ENCODE results near the gene ISX.
"Not testable (repeated sequence)": the region's sequence is repeated elsewhere in the genome, so short reads cannot be mapped to it uniquely, and the experiment has no call there.

ISX gene

GRCh38 chr22:35065796-35066218 lies at the start of gene ISX:
Gene ISX (plus strand): TSS chr22:35066158. CDS start chr22:35067088, 930 bp downstream.
- no peak for DNase-seq (ENCODE audit: low read depth in 2 of 2)

DNA sequence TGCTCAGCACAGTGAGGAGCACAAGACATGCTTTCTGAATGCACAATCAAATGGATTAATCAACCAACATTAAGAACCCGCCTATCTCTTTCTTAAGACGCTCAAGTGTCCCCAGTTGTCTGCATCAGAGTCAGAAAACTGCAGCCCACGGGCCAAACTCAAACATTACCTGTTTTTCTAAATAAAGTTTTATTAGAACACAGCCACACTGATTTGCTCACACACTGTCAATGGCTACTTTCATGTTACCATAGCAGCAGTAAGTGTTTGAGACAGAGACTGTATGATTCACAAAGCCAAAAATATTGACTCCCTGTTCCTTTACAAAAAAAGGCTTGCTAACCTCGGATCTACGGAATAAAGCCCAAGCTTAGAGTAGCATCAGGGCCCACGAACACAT lies 49.0 kb upstream of the ISX start:
- no peak for DNase-seq (ENCODE audit: low read depth in 2 of 2)

DNA sequence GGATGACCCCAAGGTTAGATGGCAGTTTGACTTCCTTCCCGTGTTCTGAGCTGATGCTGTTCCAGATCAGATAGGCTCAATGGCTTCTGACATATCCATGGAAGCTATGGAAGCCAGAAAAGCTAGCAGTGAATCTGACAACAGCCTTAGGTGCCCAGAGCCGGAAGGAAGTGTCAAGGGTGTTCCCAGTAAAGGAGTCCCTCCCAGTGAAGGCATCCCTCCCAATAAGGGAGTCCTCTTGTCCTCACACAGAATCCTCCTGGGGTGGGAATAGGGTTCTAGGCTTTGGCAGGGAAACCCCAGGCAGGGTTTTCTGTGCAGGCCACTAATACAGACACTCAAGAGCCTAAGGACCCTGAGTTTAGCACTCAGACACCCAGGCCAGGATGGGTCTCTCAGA lies 47.0 kb upstream of the ISX start:
- DNase-seq (ENCODE audit: low read depth in 2 of 2): no peak

DNA sequence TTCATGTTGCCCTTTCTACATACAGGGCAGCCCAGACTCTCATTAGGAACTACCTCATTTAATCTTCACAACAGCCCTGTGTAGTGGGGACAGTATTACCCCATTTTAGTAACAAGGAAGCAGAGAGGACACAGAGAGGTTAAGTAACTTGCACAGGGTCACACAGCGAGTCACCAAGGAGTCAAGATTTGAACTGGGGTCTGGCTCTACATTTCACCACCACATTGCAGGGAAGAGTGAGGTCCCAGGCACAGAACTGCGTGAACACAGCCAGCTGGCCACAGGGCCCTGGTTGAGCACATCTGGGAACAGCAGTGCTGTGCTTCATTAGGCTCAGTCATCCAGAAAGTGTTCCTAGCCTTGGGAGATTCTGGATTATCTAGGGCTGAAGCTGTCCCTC lies 45.4 kb upstream of the ISX start:
- DNase-seq (ENCODE audit: low read depth in 2 of 2): no peak

GRCh38 chr22:35021161-35021560 lies 44.8 kb upstream of the ISX start:
- no peak for DNase-seq (ENCODE audit: low read depth in 2 of 2)

- no peak for DNase-seq (ENCODE audit: low read depth in 2 of 2)
Measured at GRCh38 chr22:35022291-35022690, 43.7 kb upstream of the ISX start.

DNA sequence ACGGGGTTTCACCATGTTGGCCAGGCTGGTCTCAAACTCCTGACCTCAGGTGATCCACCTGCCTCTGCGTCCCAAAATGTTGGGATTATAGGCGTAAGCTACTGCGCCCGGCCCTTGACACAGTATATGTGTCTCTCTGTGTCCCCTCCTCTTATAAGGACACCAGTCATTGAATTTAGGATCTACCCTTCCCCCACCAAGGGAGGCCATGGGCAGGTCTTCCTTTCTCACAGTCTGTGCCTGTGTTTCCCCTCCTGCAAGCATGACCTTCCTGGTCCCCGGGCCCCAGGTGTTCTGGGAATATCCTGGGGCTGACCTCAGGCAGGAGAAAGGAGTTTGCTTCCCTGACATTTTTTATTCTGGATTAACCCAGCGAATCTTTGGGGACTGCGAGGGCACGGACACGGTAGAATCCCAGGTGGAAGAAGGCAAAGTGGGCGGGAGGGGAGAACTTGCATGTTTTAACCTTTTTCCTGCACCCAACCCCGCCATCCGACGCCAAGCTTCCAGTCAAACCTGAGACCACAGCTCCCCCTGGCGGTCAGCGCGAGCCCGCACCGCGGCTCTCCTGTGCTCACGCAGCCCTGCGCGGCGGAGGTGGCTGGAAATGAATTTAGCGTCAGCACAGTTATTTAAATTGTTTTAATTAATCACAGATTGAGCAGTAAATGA lies 42.1 kb upstream of the ISX start:
- DNase-seq (ENCODE audit: low read depth in 2 of 2): peak; percentile 22 to 62

- no peak for DNase-seq (ENCODE audit: low read depth in 2 of 2)
Measured at GRCh38 chr22:35024364-35024692, 41.6 kb upstream of the ISX start.

GRCh38 chr22:35030112-35030511 lies 35.8 kb upstream of the ISX start:
- not testable (repeated sequence) for DNase-seq (ENCODE audit: low read depth in 2 of 2)

- no peak for DNase-seq (ENCODE audit: low read depth in 2 of 2)
Measured at GRCh38 chr22:35032571-35032970, 33.4 kb upstream of the ISX start.

GRCh38 chr22:35033635-35034296 lies 32.2 kb upstream of the ISX start:
- no peak for DNase-seq (ENCODE audit: low read depth in 2 of 2)

GRCh38 chr22:35034963-35035362 lies 31.0 kb upstream of the ISX start:
- no peak for DNase-seq (ENCODE audit: low read depth in 2 of 2)

DNA sequence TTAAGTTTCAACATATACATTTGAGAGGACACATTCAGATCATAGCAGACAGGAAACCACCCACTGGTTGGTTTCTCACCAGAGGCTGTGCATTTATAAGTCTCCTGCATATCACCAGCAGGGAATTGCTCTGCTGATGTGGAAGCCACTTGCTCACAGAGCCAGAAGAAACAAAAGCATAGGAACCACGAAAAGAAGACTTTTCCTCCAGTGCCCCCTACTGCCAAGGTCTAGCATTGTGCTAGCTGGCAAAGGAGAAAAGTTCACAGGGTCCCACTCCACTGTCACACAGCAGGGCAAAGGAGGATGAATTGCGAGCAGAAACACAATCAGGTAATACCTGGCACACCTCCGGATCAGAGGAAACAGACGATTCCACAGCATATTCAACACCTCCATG lies 28.9 kb upstream of the ISX start:
- no peak for DNase-seq (ENCODE audit: low read depth in 2 of 2)

GRCh38 chr22:35039625-35040024 lies 26.3 kb upstream of the ISX start:
- no peak for DNase-seq (ENCODE audit: low read depth in 2 of 2)

DNA sequence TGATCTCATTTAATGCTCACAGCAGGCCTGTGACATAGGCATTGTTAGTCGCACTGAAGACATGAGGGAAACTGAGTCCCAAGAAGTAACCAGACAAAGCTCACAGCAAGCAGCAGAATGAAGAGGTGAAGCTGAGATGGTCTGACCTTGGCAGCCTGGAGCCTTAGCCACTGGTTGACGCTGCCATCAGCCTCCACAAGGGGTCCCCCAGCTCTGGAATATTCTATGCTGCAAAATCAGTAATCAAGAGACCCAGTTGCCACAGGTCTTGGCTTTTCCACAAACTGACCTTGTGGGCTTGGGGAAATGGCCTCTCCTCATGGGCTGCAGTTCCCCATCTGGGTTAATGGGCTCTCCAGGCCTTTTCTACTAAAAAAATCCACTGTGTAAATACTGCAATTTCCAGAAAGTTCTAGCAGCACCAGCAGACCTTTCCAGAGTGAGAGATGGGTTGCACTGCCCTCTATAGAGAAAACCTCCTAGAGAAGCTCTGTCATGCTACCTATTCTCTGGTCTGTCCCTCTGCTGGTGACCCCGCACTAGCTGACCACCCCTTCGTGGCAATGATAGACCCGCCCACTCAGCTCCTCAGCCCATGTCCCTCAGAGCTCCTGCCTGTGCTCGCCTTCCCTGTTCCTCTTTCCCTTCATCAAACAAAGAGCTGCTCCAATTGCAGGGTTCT lies 22.6 kb upstream of the ISX start:
- DNase-seq (ENCODE audit: low read depth in 2 of 2): no peak

GRCh38 chr22:35043934-35044319 lies 22.0 kb upstream of the ISX start:
- no peak for DNase-seq (ENCODE audit: low read depth in 2 of 2)

GRCh38 chr22:35044607-35045390 lies 21.2 kb upstream of the ISX start:
- DNase-seq (ENCODE audit: low read depth in 2 of 2): no peak

DNA sequence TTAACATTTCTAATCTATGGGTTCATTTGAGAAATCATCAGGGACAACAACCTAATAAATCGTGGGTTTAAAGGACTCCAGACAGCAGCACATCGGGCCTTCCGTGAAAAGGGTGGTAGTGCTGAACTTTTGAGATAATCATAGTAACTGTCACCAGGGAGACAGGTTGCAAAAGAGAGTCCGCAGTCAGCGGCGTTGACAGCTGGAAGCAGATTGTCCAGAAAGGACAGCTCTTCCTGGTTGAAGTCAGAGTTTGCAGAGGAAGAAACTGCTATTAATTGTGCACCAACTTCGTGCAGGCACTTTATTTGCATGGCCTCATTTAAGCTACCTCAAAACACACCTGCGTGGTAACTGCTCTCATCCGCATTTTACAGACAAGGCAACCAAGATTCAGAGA lies 20.5 kb upstream of the ISX start:
- no peak for DNase-seq (ENCODE audit: low read depth in 2 of 2)

DNA sequence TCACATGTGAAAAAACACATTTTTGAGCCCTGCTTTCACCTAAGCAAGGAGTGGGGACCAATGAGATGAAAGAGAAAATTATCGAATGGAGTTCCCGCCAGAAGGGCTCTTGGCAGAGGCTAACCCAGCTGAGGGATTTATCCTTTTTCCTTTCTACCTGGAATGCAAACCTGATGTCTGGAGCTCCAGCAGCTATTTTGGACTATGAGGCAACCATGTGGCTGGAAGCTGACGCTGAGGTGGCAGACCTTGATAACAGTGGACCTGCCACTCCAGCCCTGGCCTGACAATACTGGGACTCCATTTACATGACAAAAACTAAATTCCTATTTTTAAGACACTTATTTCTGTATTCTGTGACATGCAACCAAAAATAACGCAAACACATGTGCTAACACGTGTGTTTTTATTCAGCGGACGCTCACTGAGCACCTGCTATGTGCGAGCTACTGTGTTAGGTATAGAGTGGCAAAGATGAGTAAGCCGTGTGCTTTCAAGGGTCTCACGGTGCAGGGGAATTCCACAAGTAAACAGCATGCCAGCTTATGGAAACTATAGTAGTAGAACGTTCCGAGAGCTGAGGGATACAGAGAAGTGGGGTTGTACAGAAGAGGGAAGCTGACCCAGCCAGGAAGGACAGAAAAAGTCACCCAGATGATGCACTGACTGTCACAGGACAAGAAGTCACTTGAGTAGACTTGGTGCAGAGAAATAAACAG lies 19.1 kb upstream of the ISX start:
- DNase-seq (ENCODE audit: low read depth in 2 of 2): no peak

DNA sequence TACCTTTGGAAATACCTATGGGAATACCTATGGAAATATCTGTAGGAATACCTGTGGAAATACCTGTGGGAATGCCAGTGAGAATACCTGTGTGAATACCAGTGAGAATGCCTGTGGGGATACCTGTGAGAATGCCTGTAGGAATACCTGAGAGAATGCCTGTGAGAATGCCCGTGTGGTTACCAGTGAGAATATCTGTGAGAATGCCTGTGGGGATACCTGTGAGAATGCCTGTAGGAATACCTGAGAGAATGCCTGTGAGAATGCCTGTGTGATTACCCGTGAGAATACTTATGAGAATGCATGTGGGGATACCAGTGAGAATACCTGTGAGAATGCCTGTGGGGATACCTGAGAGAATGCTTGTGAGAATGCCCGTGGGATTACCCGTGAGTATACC lies 15.9 kb upstream of the ISX start:
- not testable (repeated sequence) for DNase-seq (ENCODE audit: low read depth in 2 of 2)

DNA sequence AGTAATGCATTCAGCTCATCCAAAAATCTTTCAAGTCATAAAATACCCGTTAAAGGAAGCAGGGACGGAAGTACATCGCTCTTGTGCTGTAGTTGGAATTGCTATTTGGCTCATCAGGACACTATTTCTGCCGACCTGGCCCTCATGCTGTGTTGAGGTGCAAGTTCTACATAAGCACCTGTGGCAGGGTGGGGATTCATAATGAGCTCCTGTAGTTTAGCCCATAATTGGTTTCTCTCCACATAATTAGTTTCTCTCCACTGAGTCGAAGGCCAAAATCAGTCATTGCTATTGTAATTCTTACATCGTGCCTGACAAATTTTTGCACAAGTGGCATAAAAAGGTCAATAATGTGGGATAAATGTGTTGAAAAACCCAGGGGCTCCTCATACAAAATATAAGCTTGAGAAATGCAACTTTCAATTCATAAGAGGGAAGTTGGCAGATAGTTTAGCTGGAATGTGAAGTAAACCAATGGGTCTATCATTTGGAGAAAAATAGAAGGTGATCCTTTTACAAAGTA lies 14.9 kb upstream of the ISX start:
- no peak for DNase-seq (ENCODE audit: low read depth in 2 of 2)

DNA sequence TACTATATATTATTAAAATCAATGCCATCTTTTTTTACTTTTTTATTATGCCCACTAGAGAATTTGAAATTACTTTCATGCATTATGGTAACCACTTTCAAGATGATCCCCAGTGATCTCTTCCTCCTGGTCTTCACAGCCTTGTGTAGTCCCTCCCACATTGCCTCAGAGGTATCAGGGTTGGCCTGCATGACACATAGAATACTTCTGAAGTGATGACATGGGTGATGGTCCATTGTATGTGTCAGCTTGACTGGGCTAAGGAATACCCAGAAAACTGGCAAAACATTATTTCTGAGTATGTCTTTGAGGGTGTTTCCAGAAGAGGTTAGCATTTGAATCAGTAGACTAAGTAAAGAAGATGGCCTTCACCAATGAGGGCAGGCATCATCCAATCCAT lies 14.2 kb upstream of the ISX start:
- DNase-seq (ENCODE audit: low read depth in 2 of 2): no peak

Measured in stimulated activated CD4-positive, alpha-beta T cell treated with anti-CD3 and anti-CD28 coated beads, Interleukin-1b, Interleukin-23, amount 100 ng/mL, for 4 hours (primary cell).